Liver (tissue), 9 donors: ENCODE data around the gene PRR15L. TPM values are rescaled to one million over a fixed set of nuclear protein-coding genes. Genes with fewer than 3 reads are reported as not detected.

Experiments used
- DNase-seq: peaks from one replicate; pipeline ENCODE4 v3.0.0-alpha.2; 2017; ENCODE audit warnings: low spot score
- H3K27ac ChIP-seq, 2 donors: one replicate each; pipeline ENCODE4 v1.7.0; 2013; ENCODE audit warnings: inconsistent platforms in 2 of 2, low read length in 2 of 2, control low read depth in 1 of 2, low read depth in 1 of 2, mild to moderate bottlenecking in 1 of 2
- H3K27me3 ChIP-seq, 4 donors: one replicate each; pipeline versions ENCODE4 v1.6.1 to v1.7.0; 2013; ENCODE audit warnings: low read length in 3 of 4, inconsistent platforms in 1 of 4, mild to moderate bottlenecking in 1 of 4, moderate library complexity in 1 of 4; ENCODE audit not compliant: control insufficient read depth in 4 of 4, insufficient read depth in 4 of 4
- H3K36me3 ChIP-seq, 4 donors: one replicate each; pipeline versions ENCODE4 v1.6.1 to v1.7.0; 2013; ENCODE audit warnings: low read length in 3 of 4, mild to moderate bottlenecking in 3 of 4, low read depth in 1 of 4, moderate library complexity in 1 of 4; ENCODE audit not compliant: control insufficient read depth in 4 of 4, insufficient read depth in 3 of 4
- H3K4me1 ChIP-seq, 4 donors: one replicate each; pipeline versions ENCODE4 v1.6.1 to v1.7.0; 2013; ENCODE audit warnings: low read length in 3 of 4, mild to moderate bottlenecking in 3 of 4, moderate library complexity in 1 of 4; ENCODE audit not compliant: control insufficient read depth in 4 of 4, insufficient read depth in 4 of 4
- H3K4me3 ChIP-seq, 3 donors: one replicate each; pipeline versions ENCODE4 v1.6.1 to v1.7.0; 2013; ENCODE audit warnings: low read length in 3 of 3, control low read depth in 1 of 3, low read depth in 1 of 3, mild to moderate bottlenecking in 1 of 3
- H3K9ac ChIP-seq, 2 donors: one replicate each; pipeline ENCODE4 v1.7.0; 2013; ENCODE audit warnings: low read length in 2 of 2, mild to moderate bottlenecking in 2 of 2, moderate library complexity in 2 of 2, control low read depth in 1 of 2, low read depth in 1 of 2
- H3K9me3 ChIP-seq, 4 donors: one replicate each; pipeline versions ENCODE4 v1.6.1 to v1.7.0; 2013; ENCODE audit warnings: low read length in 3 of 4; ENCODE audit not compliant: control insufficient read depth in 4 of 4
- ATF3 ChIP-seq: IDR thresholded peaks from 2 replicates; pipeline ENCODE4 v1.6.1; 2016; ENCODE audit warnings: antibody characterized with exemption
- CTCF ChIP-seq: fragments of 150-350 bp; IDR thresholded peaks from 2 replicates; pipeline ENCODE4 v1.5.1; 2017; ENCODE audit warnings: improper control_type of control experiment, low read depth, low read length; ENCODE audit not compliant: missing input control
- EGR1 ChIP-seq, 2 donors: IDR thresholded peaks; 2 replicates each; pipeline ENCODE4 v1.6.1; 2016 to 2018; ENCODE audit warnings: antibody characterized with exemption in 2 of 2, low read depth in 2 of 2
- FOXA1 ChIP-seq: IDR thresholded peaks from 2 replicates; pipeline ENCODE4 v1.6.1; 2016; ENCODE audit warnings: antibody characterized with exemption
- FOXA2 ChIP-seq: IDR thresholded peaks from 2 replicates; pipeline ENCODE4 v1.6.1; 2016; ENCODE audit warnings: antibody characterized with exemption
- GABPA ChIP-seq, 2 donors: IDR thresholded peaks in 1 of 2; conservative IDR thresholded peaks in 1 of 2; 2 replicates each; pipeline ENCODE4 v1.6.1; 2016; ENCODE audit warnings: antibody characterized with exemption in 2 of 2, mild to moderate bottlenecking in 1 of 2, moderate library complexity in 1 of 2
- HNF4A ChIP-seq, 2 donors: conservative IDR thresholded peaks; 2 replicates each; pipeline ENCODE4 v1.6.1; 2016; ENCODE audit warnings: antibody characterized with exemption in 2 of 2, mild to moderate bottlenecking in 2 of 2
- HNF4G ChIP-seq: IDR thresholded peaks from 2 replicates; pipeline ENCODE4 v1.6.1; 2016; ENCODE audit warnings: antibody characterized with exemption
- JUND ChIP-seq, 2 donors: IDR thresholded peaks; 2 replicates each; pipeline ENCODE4 v1.6.1; 2016; ENCODE audit warnings: antibody characterized with exemption in 2 of 2
- MAX ChIP-seq: IDR thresholded peaks from 2 replicates; pipeline ENCODE4 v1.6.1; 2016; ENCODE audit warnings: antibody characterized with exemption
- NR2F2 ChIP-seq: IDR thresholded peaks from 2 replicates; pipeline ENCODE4 v1.6.1; 2016; ENCODE audit warnings: antibody characterized with exemption
- RAD21 ChIP-seq, 2 donors: IDR thresholded peaks; 2 replicates each; pipeline ENCODE4 v1.6.1; 2016; ENCODE audit warnings: antibody characterized with exemption in 2 of 2, mild to moderate bottlenecking in 2 of 2
- REST ChIP-seq: IDR thresholded peaks from 2 replicates; pipeline ENCODE4 v1.6.1; 2016; ENCODE audit warnings: antibody characterized with exemption, mild to moderate bottlenecking
- RXRA ChIP-seq, 2 donors: IDR thresholded peaks; 2 replicates each; pipeline ENCODE4 v1.6.1; 2017 to 2018; ENCODE audit warnings: antibody characterized with exemption in 2 of 2, mild to moderate bottlenecking in 1 of 2
- SP1 ChIP-seq: IDR thresholded peaks from 2 replicates; pipeline ENCODE4 v1.6.1; 2018; ENCODE audit warnings: antibody characterized with exemption, mild to moderate bottlenecking
- TAF1 ChIP-seq: conservative IDR thresholded peaks from 2 replicates; pipeline ENCODE4 v1.6.1; 2016; ENCODE audit warnings: antibody characterized with exemption, mild to moderate bottlenecking
- YY1 ChIP-seq: IDR thresholded peaks from 2 replicates; pipeline ENCODE4 v1.6.1; 2016; ENCODE audit warnings: antibody characterized with exemption, mild to moderate bottlenecking
- ZBTB33 ChIP-seq: IDR thresholded peaks from 2 replicates; pipeline ENCODE4 v1.6.1; 2016; ENCODE audit warnings: antibody characterized with exemption
- polyA plus RNA-seq, 2 donors: library from polyadenylated mRNA; stranded (reverse) in 1 of 2; unstranded in 1 of 2; fragments of 200-250 nt in 1 of 2; fragments of >200 nt in 1 of 2; fragmentation: Nextera tagmentation in 1 of 2; extraction: Ambion mirVana in 1 of 2; gene quantifications; one replicate each; pipeline versions ENCODE4 v1.2.1 to v1.2.3, GENCODE V29; 2013 to 2015
- total RNA-seq, 2 donors: library from RNA; depleted of rRNA; stranded (reverse); fragments of >200 nt; gene quantifications; one replicate each; pipeline ENCODE4 v1.2.3, GENCODE V29; 2014
- donor health status: healthy.
- donor health status: healthy.
- donor health status: healthy.
- donor health status: healthy.
- donor health status: healthy.

PRR15L gene
- total and polyA plus RNA-seq, 4 donors: 0.83 to 11.0 (median 1.9) TPM

GRCh38 chr17:47953909-47954308 lies 3.8 kb downstream of the PRR15L start:
- TF ChIP-seq REST (no peak), GABPA (IDR thresholded peaks at IDR 0.05 in 1 of 2, conservative IDR thresholded peaks at IDR 0.05 in 1 of 2) (no peak), CTCF (no peak), ZBTB33 (no peak), MAX (no peak), EGR1 (IDR thresholded peaks at IDR 0.05; ENCODE audit: low read depth in 2 of 2) (no peak), FOXA2 (no peak), SP1 (no peak), TAF1 (no peak), NR2F2 (no peak), YY1 (no peak), RAD21 (IDR thresholded peaks at IDR 0.05) (no peak), FOXA1 (no peak), HNF4G (no peak), HNF4A (conservative IDR thresholded peaks at IDR 0.05) (no peak), JUND (IDR thresholded peaks at IDR 0.05) (no peak), ATF3 (no peak), RXRA (IDR thresholded peaks at IDR 0.05) (no peak)
- Histone ChIP-seq H3K27me3 (no peaks in the 10 kb centered on the region), H3K4me1 (peaks cover 23 to 56% (median 49%) of the 10 kb centered on the region in 4 donors), H3K9ac (no peak overlapping the region), H3K27ac (no peak overlapping the region), H3K9me3 (no peaks in the 10 kb centered on the region), H3K4me3 (no peak overlapping the region), H3K36me3 (no peaks in the 10 kb centered on the region)
- no peak for DNase-seq
